DMS 273 treated with DMSO at 0.1 percent for 48 hours (cell line): ENCODE data around the gene CTSW.
"Not testable (repeated sequence)": the region's sequence is repeated elsewhere in the genome, so short reads cannot be mapped to it uniquely, and the experiment has no call there.

ENCODE experiments used
- DNase-seq: peaks from one replicate; lab custom pipeline; 2025; lab: John Stamatoyannopoulos, UW

CTSW gene

DNA sequence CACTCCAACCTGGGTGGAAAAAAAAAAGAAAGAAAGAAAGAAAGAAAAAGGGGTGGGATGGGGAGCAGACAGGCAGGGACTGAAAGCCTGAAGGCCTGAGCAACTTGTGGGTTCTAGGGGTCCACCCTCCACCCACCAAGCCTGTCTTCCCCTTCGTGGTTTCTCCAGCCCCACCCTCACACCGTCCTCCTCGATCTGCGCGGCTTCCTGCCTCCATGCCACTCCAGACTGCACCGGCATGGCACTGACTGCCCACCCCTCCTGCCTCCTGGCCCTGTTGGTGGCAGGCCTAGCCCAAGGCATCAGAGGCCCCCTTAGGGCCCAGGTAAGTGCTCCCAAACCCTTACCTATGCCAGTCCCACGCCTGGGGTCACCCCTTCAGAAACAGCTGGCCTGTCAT, at the start of gene CTSW:
CTSW (plus strand) TSS at position 221 of the 400 bp plus-strand sequence; CDS start at position 239, 18 bp downstream.
- no peak for DNase-seq

GRCh38 chr11:65832231-65832630, 47.4 kb upstream of the CTSW start:
- DNase-seq: not testable (repeated sequence)

GRCh38 chr11:65833297-65834030, 46.2 kb upstream of the CTSW start, which contains the start of gene SNX32:
TSS of gene SNX32 (plus strand) at chr11:65833963. CDS start at chr11:65834066, 103 bp downstream.
- peak; percentile 27 for DNase-seq

- no peak for DNase-seq
These were observed 45.4 kb upstream of the CTSW start for GRCh38 chr11:65834202-65834601.

- DNase-seq: no peak
These were observed 37.5 kb upstream of the CTSW start for GRCh38 chr11:65842144-65842543.

GRCh38 chr11:65843811-65844210, 35.8 kb upstream of the CTSW start:
- no peak for DNase-seq

GRCh38 chr11:65844231-65844872, 35.3 kb upstream of the CTSW start:
- DNase-seq: no peak

GRCh38 chr11:65847746-65848145, 31.9 kb upstream of the CTSW start:
- DNase-seq: no peak

DNA sequence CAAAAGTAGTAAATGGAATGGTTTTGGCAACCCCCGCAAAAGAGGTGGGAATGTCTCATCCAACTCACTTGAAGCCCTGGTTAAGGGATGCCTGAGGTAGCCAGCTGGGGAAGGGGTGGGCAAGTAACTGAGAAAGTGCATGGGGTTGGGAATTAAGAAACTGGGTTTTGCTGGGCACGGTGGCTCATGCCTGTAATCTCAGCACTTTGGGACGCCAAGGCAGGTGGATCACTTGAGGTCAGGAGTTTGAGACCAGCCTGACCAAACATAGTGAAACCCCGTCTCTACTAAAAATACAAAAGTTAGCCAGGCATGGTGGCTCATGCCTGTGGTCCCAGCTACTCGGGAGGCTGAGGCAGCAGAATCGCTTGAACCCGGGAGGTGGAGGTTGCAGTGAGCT, 30.9 kb upstream of the CTSW start:
- not testable (repeated sequence) for DNase-seq

GRCh38 chr11:65849366-65849765, 30.3 kb upstream of the CTSW start:
- DNase-seq: no peak

- DNase-seq: no peak
These were observed 29.8 kb upstream of the CTSW start for GRCh38 chr11:65849771-65850216.

GRCh38 chr11:65850217-65851082, 29.2 kb upstream of the CTSW start:
- no peak for DNase-seq

GRCh38 chr11:65851083-65851579, 28.5 kb upstream of the CTSW start:
- no peak for DNase-seq

- DNase-seq: no peak
These were observed 27.7 kb upstream of the CTSW start for GRCh38 chr11:65851811-65852507.

GRCh38 chr11:65852508-65853245, 27.0 kb upstream of the CTSW start:
- DNase-seq: no peak

DNA sequence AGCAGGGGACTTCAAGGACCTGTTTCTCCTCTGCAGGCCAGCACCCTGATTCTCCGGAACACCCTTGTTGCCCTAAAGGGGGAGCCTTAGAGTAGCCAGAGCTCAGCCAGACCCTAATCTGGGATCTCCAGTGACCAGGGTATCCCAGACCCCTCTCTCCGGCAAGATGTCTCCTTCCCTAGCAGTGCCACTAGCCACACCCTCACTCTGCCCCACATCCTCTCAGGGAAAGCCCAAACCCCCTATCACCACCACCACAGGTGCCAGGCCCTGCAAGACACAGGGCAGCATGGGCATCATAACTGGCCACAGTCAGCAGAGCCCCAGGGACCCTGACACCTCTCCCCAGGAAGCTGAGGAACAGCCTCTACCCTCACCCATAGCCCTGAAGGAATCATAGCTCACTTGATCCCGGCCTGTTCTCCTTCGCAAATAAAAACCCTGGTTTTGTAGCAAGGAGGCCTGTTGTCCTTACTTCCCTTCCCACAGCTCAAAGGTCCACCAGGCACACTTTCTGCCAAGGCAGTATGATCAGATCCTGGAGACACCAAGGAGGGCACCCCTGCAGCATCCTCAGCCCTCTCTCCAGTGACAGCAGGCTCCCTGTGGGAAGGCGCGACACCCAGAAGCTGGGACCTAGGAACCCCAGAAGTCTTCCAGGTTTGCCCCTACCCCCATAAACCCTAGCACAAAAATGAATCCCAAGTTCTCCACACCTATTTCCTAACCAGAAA, 26.2 kb upstream of the CTSW start:
- no peak for DNase-seq

DNA sequence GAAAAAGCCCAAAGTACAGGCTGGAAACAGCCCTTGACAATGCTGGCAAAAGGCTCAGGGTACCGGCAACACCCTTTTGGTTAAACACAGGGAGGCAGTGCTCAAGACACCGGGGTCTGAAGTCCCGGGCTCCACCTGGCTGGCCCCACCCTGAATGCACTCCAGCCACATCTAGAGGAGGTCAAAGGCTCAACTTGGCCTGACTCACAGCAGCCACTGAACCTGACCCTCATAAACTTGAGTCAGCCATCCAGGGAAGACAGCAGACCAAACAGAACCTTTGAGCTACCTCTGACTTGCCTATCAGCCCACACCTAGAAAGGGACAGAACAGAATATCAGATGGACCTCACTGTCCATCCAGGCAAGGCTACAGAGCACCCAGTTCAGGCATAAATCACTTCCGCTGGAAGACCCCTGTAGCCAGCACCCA, 25.5 kb upstream of the CTSW start:
- no peak for DNase-seq

GRCh38 chr11:65854852-65855837, 24.5 kb upstream of the CTSW start:
- no peak for DNase-seq

- no peak for DNase-seq
These were observed 23.7 kb upstream of the CTSW start for GRCh38 chr11:65855927-65856363.
